ENCODE measurements around the gene ZNRF3. TPM values are rescaled to one million over a fixed set of nuclear protein-coding genes. Genes with fewer than 3 reads are reported as not detected.
"Not testable (repeated sequence)": the region's sequence is repeated elsewhere in the genome, so short reads cannot be mapped to it uniquely, and the experiment has no call there.

The ZNRF3 gene
- total and polyA plus RNA-seq, 11 donors: 1.8 to 9.2 (median 6.2) TPM

GRCh38 chr22:28884747-28885350, 1.5 kb downstream of the ZNRF3 start:
- Histone ChIP-seq H3K4me3 (peak overlapping the region in 11 of 12 donors; percentile 39 to 88 (median 65)), H3K27ac (no peak overlapping the region), H3K27me3 (peaks cover 0 to 9% (median 0%) of the 10 kb centered on the region in 9 donors), H3K9me3 (no peaks in the 10 kb centered on the region), H3K4me1 (peaks cover 5 to 23% (median 17%) of the 10 kb centered on the region in 12 donors), H3K36me3 (no peaks in the 10 kb centered on the region)
- 69 to 89% (median 83%) methylated on average over 19 of the region's 19 CpGs for WGBS, 4 donors
- DNase-seq: no peak
- no peak for ATAC-seq
- intact Hi-C loops (cut with DNase I): loop anchor here in 4 of 10 donors (10.0 kb wide), 2 partner anchors 150 to 270 kb away; no protein-coding TSS in a partner anchor
- TF ChIP-seq POLR2A (IDR thresholded peaks at IDR 0.05): no peak
- no peak for TF ChIP-seq CTCF (IDR thresholded peaks at IDR 0.05)

DNA sequence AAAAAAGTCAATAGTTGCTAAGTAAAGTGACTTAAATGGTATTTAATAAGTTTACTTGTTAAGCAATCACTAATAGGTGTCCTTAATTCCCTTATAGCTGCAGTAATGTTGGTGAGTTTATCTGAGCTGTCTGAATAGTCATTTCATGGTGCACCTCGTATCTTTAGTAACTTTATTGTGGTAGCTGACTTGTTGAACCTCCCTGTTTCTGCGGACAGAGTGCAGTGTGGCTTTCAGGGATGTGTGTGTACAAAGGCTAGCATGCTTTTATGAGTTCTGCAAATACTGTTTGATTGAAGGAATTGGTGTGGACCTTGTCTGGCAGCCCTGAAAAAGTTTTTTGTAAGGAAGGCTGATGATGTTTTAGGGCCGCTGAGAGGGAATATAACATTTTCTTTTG, 2.6 kb downstream of the ZNRF3 start:
- Histone ChIP-seq H3K36me3 (no peaks in the 10 kb centered on the region), H3K27me3 (peaks cover 0 to 9% (median 0%) of the 10 kb centered on the region in 9 donors), H3K4me1 (peaks cover 5 to 26% (median 17%) of the 10 kb centered on the region in 12 donors), H3K27ac (no peak overlapping the region), H3K4me3 (no peak overlapping the region), H3K9me3 (no peaks in the 10 kb centered on the region)
- TF ChIP-seq CTCF (IDR thresholded peaks at IDR 0.05) (no peak), POLR2A (IDR thresholded peaks at IDR 0.05) (no peak)
- no peak for DNase-seq
- no peak for ATAC-seq
- intact Hi-C loops (cut with DNase I): loop anchor here in 4 of 10 donors (10.0 kb wide), 2 partner anchors 149 to 269 kb away; no protein-coding TSS in a partner anchor
- WGBS, 4 donors: 76 to 90% (median 82%) methylated on average over 3 of the region's 3 CpGs

- intact Hi-C loops (cut with DNase I): loop anchor here in 4 of 10 donors (10.0 kb wide), 2 partner anchors 148 to 268 kb away; no protein-coding TSS in a partner anchor
- peaks cover 5 to 33% (median 18%) of the 10 kb centered on the region in 12 donors for H3K4me1 ChIP-seq
- WGBS, 4 donors: 96 to 98% (median 97%) methylated on average over 4 of the region's 4 CpGs
- not testable (repeated sequence) for H3K9me3 ChIP-seq, H3K27ac ChIP-seq, H3K27me3 ChIP-seq, ATAC-seq, H3K4me3 ChIP-seq, H3K36me3 ChIP-seq, DNase-seq
Measured at GRCh38 chr22:28886679-28887078, 3.3 kb downstream of the ZNRF3 start.

- Histone ChIP-seq H3K36me3 (no peaks in the 10 kb centered on the region), H3K27ac (no peak overlapping the region)
- intact Hi-C loops (cut with DNase I): loop anchor here in 4 of 10 donors (10.0 kb wide), 2 partner anchors 147 to 267 kb away; no protein-coding TSS in a partner anchor
Measured at GRCh38 chr22:28887725-28888459, 4.5 kb downstream of the ZNRF3 start.

More at GRCh38 chr22:28887725-28888459, 4.5 kb downstream of the ZNRF3 start:
- ATAC-seq: no peak
- Histone ChIP-seq H3K4me3 (no peak overlapping the region), H3K4me1 (peaks cover 3 to 32% (median 18%) of the 10 kb centered on the region in 12 donors), H3K9me3 (no peaks in the 10 kb centered on the region), H3K27me3 (peaks cover 0 to 9% (median 0%) of the 10 kb centered on the region in 9 donors)
- 78 to 88% (median 83%) methylated on average over 4 of the region's 4 CpGs for WGBS, 4 donors
- TF ChIP-seq POLR2A (IDR thresholded peaks at IDR 0.05) (no peak), CTCF (IDR thresholded peaks at IDR 0.05) (no peak)
- DNase-seq: no peak
